ENCODE results near the gene IL24. TPM values are rescaled to one million over a fixed set of nuclear protein-coding genes. Genes with fewer than 3 reads are reported as not detected.

Gene IL24
- total RNA-seq, 2 donors from 2014 or later = not detected

DNA sequence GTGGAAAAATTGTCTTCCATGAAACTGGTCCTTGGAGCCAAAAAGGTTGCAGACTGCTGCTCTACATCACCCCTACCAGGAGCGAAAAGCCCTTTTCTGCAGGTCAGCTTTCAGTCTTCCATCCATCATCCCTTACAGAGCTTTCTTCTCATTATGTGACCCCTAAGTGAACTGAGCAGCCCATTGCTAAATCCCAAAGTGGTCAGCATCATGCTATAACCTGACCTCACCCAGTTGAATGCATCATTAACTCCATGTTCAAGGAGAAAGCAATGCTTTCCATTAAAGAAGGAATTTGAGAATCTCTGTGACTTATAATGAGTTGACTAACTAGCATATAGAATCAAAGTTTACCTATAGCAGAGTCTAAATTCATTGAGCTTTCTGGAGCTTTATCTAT, 10.4 kb upstream of the IL24 start:
- TF ChIP-seq, protein P1, sequence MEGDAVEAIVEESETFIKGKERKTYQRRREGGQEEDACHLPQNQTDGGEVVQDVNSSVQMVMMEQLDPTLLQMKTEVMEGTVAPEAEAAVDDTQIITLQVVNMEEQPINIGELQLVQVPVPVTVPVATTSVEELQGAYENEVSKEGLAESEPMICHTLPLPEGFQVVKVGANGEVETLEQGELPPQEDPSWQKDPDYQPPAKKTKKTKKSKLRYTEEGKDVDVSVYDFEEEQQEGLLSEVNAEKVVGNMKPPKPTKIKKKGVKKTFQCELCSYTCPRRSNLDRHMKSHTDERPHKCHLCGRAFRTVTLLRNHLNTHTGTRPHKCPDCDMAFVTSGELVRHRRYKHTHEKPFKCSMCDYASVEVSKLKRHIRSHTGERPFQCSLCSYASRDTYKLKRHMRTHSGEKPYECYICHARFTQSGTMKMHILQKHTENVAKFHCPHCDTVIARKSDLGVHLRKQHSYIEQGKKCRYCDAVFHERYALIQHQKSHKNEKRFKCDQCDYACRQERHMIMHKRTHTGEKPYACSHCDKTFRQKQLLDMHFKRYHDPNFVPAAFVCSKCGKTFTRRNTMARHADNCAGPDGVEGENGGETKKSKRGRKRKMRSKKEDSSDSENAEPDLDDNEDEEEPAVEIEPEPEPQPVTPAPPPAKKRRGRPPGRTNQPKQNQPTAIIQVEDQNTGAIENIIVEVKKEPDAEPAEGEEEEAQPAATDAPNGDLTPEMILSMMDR (IDR thresholded peaks at IDR 0.05) = no peak

DNA sequence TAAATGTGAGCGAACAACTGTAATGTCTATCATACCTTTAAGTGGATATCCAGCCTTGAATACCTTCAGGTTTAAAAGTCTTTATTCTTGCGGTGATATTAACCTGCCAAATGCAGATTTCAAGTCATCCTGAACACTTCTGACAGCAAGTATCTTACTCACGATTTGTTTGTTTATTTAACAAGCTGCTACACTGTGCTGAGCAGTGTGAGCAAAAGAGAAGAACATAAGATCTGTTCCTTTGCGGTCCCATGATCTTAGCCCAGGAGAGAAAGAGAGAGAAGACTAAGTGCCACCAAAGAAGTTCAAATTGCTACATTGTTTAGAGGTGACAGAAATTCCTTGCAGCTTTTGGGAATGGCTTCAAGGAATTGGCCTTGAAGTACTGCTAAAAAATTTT, 9.5 kb upstream of the IL24 start:
- intact Hi-C loops (cut with DNase I) = no loop called here
- DNase-seq = no peak

More for the DNA sequence above, 10.4 kb upstream of the IL24 start:
- no peak overlapping the region for H3K4me3 ChIP-seq
- DNase-seq = no peak
- H3K4me1 ChIP-seq = no peaks in the 10 kb centered on the region
- no peak overlapping the region for H3K27ac ChIP-seq
- no peak overlapping the region for H3K9ac ChIP-seq (ENCODE audit: low read depth in 2 of 2, low read length in 2 of 2)
- no peaks in the 10 kb centered on the region for H3K36me3 ChIP-seq
- intact Hi-C loops (cut with DNase I) = no loop called here
- no peaks in the 10 kb centered on the region for H3K27me3 ChIP-seq
- H3K9me3 ChIP-seq = no peaks in the 10 kb centered on the region

DNA sequence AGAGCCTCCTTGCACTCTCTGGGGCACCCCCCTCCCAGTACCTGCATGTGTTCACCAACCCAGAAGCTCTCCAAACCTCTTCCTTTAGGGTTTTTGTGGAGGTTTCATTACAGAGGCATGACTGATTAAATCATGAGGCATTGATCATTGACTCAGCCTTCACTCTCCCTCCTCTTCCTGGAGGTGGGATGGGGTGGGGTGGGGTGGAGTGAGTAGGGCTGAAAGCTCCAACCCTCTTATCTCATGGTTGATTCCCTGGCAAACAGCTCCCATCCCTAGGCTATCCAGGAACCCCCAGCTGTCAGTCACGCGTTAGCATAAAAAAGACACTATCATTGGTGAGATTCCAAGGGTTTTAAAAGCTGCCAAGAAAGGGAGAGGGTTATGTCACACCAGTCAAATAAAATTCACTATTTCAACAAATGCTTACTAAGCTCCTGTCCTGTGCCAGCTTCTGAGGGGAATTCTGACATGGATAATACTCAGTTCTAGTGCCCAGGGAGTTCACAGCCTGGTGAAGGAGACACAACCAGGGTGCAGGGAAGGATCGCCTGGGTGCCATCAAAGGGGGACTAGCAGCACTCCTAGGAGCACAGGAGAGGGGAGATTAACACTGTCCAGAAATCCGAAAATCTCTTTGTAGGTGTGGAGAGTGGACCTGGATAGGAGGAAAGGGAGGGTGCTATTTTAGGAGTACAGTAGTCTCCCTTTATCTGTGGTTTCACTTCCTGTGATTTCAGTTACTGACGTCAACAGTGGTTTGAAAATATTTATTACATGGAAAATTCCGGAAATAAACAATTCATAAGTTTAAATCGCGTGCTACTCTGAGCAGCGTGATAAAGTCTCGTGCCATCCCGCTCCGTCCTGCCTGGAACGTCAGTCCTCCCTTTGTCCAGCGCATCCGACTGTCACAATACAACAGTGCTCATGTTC, 6.8 kb upstream of the IL24 start:
- intact Hi-C loops (cut with DNase I) = no loop called here
- TF ChIP-seq, protein P1 (IDR thresholded peaks at IDR 0.05) = no peak
- no peak overlapping the region for H3K4me3 ChIP-seq
- H3K9me3 ChIP-seq = no peaks in the 10 kb centered on the region
- no peaks in the 10 kb centered on the region for H3K27me3 ChIP-seq
- H3K9ac ChIP-seq (ENCODE audit: low read depth in 2 of 2, low read length in 2 of 2) = no peak overlapping the region
- H3K27ac ChIP-seq = no peak overlapping the region
- H3K36me3 ChIP-seq = no peaks in the 10 kb centered on the region
- DNase-seq = no peak
- H3K4me1 ChIP-seq = no peaks in the 10 kb centered on the region

More for the DNA sequence above, 9.5 kb upstream of the IL24 start:
- no peaks in the 10 kb centered on the region for H3K9me3 ChIP-seq
- TF ChIP-seq, protein P1 (IDR thresholded peaks at IDR 0.05) = no peak
- no peak overlapping the region for H3K4me3 ChIP-seq
- no peak overlapping the region for H3K9ac ChIP-seq (ENCODE audit: low read depth in 2 of 2, low read length in 2 of 2)
- H3K27me3 ChIP-seq = no peaks in the 10 kb centered on the region
- no peak overlapping the region for H3K27ac ChIP-seq
- no peaks in the 10 kb centered on the region for H3K4me1 ChIP-seq
- no peaks in the 10 kb centered on the region for H3K36me3 ChIP-seq

DNA sequence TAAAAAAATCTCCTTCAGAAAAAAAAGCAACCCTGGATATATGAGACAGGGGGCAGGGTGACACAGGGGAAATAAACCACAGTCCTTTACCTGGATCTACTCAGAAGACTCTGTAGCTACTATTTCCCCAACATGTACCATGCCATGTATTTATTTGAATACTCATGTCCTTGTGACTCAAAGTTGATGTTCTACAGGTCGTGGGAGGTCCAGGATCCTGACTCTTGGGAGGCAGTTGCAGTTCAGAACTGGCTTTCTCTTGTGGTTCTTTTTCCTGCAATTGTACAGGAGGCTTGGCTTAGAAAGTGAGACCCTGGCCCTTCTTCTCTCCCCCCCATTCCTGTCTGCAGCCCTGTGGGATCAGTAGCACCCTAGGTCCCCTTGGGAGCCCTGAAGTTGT, 5.8 kb upstream of the IL24 start:
- H3K9ac ChIP-seq (ENCODE audit: low read depth in 2 of 2, low read length in 2 of 2) = no peak overlapping the region
- intact Hi-C loops (cut with DNase I) = no loop called here
- H3K27ac ChIP-seq = no peak overlapping the region
- TF ChIP-seq, protein P1 (IDR thresholded peaks at IDR 0.05) = no peak
- H3K9me3 ChIP-seq = no peaks in the 10 kb centered on the region
- H3K4me1 ChIP-seq = no peaks in the 10 kb centered on the region
- no peaks in the 10 kb centered on the region for H3K36me3 ChIP-seq
- H3K4me3 ChIP-seq = no peak overlapping the region
- H3K27me3 ChIP-seq = no peaks in the 10 kb centered on the region
- no peak for DNase-seq

DNA sequence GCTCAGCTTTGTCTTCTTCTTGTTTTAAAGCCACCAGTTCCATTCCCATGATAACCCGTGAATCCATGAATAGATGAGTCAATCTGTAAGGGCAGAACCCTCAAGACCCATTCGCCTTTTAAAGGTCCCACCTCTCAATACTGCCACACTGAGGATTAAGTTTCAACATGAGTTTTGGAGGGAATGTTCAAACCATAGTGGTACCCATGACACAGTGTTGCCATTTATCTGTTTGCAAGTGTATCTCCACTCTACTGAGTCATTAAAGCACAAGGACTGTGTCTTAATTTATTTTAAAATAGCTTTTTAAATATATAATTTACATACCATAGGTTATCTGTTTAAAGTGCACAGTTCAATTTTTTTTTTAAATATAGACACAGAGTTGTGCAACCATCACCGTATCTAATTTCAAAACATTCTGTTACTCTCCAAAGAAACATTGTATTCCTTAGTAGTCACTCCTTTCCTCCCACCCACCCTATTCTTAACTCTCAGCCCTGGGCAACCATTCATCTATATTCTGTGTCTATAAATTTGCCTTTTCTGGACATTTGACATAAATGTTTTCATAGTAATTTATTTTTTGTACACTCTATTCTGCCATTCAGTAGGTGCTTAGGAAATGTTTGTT, 4.8 kb upstream of the IL24 start:
- Histone ChIP-seq H3K9me3 (no peaks in the 10 kb centered on the region), H3K27me3 (no peaks in the 10 kb centered on the region), H3K27ac (no peak overlapping the region), H3K4me3 (no peak overlapping the region), H3K9ac (ENCODE audit: low read depth in 2 of 2, low read length in 2 of 2) (no peak overlapping the region), H3K4me1 (no peaks in the 10 kb centered on the region), H3K36me3 (no peaks in the 10 kb centered on the region)
- intact Hi-C loops (cut with DNase I) = no loop called here
- DNase-seq = no peak
- TF ChIP-seq, protein P1 (IDR thresholded peaks at IDR 0.05) = no peak

Data from colonic mucosa (tissue), 4 donors.